ENCODE data around the gene BCAR3.
"Not testable (repeated sequence)": the region's sequence is repeated elsewhere in the genome, so short reads cannot be mapped to it uniquely, and the experiment has no call there.

Gene BCAR3

DNA sequence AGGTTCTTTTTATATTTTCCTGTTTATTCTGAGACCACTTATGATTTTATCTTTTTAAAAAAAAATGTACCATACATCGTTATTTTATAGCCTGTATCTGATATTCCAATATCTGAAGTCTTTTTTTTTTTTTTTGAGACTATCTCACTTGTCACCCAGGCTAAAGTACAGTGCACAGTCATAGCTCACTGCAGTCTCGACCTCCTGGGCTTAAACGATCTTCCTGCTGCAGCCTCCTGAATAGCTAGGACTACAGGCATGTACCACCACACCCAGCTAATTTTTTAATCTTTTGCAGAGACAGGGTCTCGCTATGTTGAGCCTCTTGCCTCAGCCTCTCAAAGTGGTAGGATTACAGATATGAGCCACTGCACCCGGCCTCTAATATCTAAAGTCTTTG lies 25.1 kb downstream of the BCAR3 start:
- no peak for DNase-seq (ENCODE audit: low read depth, low spot score)
- no peak overlapping the region for H3K4me3 ChIP-seq (ENCODE audit: low read length)

DNA sequence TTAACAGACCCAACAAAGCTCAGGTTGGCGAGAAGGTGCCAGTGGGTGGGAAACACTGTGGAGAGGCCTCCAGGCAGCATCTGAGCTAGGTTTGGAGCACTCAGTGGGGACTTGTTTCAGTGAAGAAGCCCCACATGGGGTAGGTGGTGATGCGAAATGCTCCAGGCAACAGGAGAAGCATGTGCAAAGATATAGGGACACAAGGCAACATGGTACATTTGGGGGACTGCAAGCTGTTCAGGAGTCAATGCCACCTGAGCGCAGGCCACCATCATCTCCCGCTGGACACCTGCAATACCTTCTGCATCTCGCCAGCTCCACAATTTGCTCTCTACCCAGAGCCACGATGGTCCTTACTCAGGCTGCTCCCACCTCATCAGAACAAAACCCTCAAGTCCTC lies 28.0 kb downstream of the BCAR3 start:
- no peak overlapping the region for H3K4me3 ChIP-seq (ENCODE audit: low read length)
- no peak for DNase-seq (ENCODE audit: low read depth, low spot score)

DNA sequence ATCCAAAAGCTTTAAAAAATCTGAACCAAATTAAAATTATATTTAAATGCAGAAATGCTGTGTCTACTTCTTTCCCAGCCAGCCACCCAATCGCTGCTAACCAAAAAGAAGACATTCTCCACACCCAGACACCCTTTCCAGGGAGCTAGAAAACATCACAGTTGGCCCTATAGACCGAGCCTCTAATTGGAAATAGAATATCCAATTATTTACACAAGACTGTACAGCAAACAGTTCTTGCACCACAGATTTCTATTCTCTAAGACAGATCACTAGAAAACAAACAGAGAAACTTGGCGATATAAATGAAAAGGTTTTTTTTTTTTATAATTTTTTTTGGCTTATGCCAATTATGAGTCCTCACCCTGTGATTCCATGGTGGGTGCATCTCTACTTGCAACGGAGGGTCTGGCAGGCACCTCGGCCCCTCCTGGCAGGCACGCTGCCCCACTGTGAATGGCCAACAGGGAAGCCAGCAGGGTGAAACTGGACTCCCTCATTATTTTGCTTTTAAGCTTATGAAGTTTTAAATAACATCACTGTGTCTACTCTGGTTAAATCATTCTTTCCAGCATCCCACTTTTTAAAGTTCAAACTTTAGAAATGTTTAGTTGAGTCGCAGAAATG lies 29.2 kb downstream of the BCAR3 start:
- no peak overlapping the region for H3K4me3 ChIP-seq (ENCODE audit: low read length)
- DNase-seq (ENCODE audit: low read depth, low spot score): no peak

DNA sequence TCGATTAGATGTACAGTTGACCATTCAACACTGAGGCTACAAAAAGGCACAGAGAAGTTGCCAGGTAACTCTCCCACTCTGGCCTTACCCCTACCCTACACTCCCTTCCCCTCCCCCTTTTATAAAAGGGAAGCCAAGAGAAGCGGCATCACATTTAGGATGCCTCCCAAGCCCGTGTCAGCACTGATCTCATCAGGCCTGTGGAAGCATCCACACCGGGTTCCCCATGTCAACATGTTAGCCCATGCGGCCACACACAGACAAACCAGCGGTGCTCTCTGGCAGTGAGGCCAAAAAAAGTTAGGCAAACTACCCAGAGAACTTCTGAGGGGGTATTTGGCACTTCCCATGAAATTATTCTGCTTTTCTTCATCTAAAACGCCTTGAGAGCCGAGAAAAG lies 29.9 kb downstream of the BCAR3 start:
- no peak for DNase-seq (ENCODE audit: low read depth, low spot score)
- no peak overlapping the region for H3K4me3 ChIP-seq (ENCODE audit: low read length)

DNA sequence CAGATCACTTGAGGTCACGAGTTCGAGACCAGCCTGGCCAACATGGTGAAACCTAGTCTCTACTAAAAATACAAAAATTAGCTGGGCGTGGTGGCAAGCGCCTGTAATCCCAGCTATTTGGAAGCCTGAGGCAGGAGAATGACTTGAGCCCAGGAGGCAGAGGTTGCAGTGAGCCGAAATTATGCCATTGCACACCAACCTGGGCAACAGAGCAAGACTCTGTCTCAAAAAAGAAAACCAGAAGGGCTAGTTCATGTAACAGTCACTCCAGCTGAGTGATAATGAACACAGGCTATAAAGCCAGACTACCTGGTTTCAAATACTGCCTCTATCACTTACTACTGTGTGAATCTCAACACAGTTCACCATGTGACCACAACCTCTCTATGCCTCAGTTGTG lies 31.5 kb downstream of the BCAR3 start:
- H3K4me3 ChIP-seq (ENCODE audit: low read length); DNase-seq (ENCODE audit: low read depth, low spot score): not testable (repeated sequence)

DNA sequence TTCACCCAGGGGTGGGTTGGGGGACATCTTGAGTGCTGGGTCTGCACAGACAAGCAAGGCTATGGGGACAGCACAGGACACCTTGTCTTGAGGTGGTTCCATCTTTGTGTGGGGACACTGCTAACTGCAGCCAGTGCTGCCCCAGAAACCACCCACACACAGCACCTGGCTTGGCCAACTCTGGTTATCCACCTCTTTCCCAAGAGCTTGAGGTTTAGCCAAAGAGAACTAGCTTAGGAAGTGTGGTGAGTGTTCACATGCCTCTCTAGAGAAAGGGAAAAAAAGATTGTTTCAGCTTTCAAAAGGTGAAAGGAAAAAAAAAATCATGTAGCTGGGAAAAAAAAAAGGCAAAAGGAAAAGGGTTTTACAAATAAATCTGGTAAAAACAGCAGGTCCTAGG lies 32.4 kb downstream of the BCAR3 start:
- DNase-seq (ENCODE audit: low read depth, low spot score): no peak

DNA sequence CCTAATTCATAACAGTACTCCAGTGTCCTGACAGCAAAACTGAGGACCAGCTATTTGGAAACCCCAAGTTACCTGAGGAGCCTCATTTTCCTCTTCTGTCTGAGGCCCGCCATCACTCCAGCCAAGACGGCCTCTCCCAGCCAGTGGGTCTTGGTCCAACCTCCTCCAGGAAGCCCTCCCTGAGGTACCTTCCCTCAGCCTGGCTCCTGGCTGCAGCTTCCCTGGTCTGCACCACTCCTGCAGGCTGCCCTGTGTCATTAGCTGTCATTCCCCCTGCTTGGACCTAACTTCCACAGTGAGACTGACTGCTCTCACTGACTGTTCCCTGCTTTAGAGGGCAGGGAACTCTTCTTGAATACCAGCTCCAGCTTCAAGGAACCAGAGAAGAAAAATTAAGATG lies 33.0 kb downstream of the BCAR3 start:
- DNase-seq (ENCODE audit: low read depth, low spot score): no peak
- no peak overlapping the region for H3K4me3 ChIP-seq (ENCODE audit: low read length)

More for the DNA sequence above, 32.4 kb downstream of the BCAR3 start:
- H3K4me3 ChIP-seq (ENCODE audit: low read length): no peak overlapping the region

DNA sequence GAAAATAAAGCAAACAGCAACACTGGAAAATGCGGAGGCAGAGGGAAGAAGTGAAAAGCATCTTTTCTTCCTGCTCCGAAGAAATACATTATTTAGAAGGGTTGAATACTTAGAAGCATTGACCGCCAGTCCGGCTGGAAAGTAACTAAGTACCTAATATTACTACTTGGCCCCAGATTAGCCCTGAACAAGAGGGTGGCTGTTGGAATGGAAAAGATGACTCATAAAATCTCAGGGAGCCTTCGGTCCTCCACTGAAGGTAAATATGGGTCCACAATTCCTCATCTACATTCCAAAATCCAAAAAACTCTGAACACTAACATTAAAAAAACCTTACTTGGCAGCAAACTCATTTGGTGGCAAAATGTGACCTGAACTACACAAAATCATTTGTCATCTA lies 40.1 kb downstream of the BCAR3 start:
- no peak overlapping the region for H3K4me3 ChIP-seq (ENCODE audit: low read length)
- DNase-seq (ENCODE audit: low read depth, low spot score): no peak

DNA sequence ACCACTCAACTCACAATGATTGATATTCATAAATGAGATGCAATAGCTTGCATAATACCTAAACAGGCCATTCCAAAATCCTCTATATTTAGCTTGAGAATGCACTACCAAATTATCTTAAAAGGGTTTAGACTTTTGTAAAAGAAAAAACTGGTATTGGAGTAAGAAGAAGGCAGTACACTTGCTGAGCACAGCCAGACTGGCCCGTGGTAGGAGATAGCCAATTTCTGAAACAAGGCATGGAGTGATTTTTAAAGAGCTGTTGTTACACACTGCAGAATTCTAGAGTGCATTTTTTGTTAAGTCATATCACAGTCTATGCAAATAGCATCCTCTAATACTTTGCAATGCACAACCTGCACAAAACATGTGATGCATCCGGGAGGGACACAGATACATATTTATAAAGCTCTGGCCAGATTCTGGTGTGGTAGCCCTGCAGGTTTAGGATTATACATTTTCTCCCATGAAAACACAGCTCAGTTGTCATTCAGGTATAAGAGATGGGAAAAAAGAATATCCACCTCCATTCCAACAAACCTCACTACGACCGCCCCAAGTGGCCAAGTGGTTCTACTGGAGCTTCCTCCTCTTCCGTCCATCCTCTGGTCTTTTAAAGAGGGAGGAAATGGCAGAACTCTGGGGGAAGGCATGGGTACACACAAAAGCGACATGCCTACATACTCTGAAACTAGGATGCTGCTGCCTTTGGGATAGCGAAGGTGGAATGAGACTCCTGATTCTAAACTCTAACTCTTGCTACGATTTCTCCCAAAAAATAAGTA lies 40.8 kb downstream of the BCAR3 start:
- no peak overlapping the region for H3K4me3 ChIP-seq (ENCODE audit: low read length)
- DNase-seq (ENCODE audit: low read depth, low spot score): no peak

DNA sequence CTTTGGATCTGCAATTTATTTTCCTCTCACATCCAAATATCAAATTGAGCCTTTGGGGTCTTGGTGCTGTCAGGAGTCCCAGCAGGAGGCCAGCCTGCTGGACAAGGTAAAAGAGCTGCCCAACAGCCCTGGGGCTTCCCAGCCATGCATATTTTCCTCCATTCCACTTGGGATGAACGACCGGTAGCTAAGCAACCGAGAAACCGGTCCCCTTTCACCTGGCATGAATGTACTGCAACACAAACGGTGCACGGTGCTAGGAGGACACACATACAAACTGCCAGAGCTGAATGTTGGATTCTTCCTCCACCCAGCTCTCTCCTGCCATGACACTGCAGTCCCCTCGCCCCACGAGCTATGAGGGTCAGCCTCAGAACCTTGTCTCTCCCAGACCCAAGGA lies 42.7 kb downstream of the BCAR3 start:
- no peak for DNase-seq (ENCODE audit: low read depth, low spot score)

DNA sequence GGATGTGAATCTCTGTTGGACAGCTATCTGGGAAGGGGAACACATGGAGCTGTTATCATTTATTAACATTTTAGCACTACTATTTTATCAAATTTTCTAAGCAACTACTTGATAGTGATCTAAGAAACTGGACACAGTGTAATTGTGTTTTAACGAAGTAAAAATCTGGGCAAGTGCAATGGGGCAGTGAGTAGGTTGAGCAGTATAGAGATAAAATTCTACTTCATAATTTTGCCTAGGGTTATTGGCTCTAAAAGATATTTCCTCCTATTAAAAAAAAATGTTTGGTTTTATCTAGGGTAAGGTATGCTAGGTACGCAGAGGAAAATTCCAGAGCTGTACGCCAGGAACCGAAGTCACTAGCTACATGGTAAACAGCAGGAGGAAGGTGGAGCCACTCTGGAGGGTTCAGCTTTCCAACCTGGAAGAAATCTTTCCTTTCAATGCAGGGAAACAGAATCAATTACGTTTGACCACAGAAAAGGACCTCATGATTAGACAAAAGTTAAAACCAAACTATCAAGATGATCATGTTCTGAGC lies 43.3 kb downstream of the BCAR3 start:
- no peak overlapping the region for H3K4me3 ChIP-seq (ENCODE audit: low read length)
- DNase-seq (ENCODE audit: low read depth, low spot score): no peak

More for the DNA sequence above, 42.7 kb downstream of the BCAR3 start:
- H3K4me3 ChIP-seq (ENCODE audit: low read length): no peak overlapping the region

DNA sequence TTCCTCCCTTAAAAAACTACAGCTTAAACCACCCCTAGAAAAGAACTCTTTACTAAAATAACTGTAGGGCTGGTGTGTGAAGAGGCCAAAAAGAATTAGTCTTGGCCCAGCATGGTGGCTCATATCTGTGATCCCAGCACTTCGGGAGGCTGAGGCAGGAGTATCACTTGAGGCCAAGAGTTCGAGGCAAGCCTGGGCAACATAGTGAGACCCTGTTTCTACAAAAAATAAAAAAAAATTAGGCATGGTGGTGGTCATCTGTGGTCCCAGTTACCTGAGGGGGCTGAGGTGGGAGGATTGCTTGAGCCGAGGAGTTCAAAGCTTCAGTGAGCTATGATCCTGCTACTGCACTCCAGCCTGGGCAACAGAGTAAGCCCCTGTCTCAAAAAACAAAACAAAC lies 44.9 kb downstream of the BCAR3 start:
- DNase-seq (ENCODE audit: low read depth, low spot score): no peak
- no peak overlapping the region for H3K4me3 ChIP-seq (ENCODE audit: low read length)

DNA sequence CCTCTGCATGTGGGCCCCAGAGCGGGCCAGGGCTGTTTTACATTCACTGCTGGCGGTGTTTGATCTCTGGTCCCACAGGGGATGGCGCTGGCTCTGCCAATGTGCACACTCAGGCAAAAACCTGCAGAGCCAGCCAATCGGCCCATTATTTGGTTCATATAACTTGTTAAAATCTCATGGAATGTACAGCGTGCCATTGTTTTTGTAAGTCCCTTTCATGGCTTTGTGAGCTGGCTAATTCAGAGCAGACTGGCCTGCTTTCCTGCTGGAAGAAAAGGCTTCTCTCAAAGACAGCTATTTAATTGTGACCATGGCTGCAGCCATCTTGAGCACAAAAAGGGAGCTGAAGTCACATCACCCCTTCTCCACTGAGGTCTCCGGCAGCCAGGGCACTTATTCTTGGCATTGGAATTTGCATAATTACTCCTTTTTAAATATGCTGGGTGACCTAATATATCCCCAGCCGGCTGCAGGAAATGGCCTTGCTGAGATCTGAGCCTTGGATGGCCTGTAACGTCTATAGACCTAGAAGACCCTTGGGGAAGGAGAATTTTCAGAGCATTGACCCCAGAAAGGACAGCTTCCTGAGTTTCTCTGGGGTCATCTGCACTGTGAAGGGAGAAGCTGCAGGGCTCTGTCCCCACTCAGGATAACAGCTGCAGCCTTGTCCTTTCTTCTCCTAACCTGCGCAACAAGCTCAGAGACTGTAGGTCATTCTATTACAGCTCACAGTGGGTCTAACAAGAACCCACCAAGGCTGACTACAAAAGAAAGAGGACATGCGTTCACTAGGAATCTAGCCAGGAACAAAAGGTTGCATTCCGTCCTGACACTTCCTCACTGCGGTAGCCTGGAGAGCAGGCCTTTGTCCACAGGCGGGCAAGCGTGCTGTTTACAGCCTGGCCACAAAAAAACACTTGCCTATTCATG lies 45.8 kb downstream of the BCAR3 start:
- DNase-seq (ENCODE audit: low read depth, low spot score): no peak
- H3K4me3 ChIP-seq (ENCODE audit: low read length): no peak overlapping the region

DNA sequence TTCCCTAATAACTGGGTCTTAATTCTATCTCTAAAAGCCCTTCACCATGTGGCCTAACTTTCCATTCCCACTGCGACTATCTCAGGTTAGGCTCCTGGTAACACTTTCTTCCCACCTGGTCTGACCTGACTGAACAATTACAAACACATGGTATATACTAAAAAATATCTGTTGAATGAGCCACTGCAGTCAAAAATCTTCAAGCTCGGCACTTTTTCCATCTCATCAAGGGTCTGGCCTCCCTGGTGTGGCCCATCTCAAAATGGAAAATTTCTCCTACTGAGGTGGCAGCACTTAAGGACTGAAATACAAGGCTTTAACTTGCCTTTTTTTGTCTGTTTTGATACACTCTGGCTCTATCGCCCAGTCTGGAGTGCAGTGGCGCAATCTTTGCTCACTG lies 48.3 kb downstream of the BCAR3 start:
- no peak for DNase-seq (ENCODE audit: low read depth, low spot score)
- no peak overlapping the region for H3K4me3 ChIP-seq (ENCODE audit: low read length)

DNA sequence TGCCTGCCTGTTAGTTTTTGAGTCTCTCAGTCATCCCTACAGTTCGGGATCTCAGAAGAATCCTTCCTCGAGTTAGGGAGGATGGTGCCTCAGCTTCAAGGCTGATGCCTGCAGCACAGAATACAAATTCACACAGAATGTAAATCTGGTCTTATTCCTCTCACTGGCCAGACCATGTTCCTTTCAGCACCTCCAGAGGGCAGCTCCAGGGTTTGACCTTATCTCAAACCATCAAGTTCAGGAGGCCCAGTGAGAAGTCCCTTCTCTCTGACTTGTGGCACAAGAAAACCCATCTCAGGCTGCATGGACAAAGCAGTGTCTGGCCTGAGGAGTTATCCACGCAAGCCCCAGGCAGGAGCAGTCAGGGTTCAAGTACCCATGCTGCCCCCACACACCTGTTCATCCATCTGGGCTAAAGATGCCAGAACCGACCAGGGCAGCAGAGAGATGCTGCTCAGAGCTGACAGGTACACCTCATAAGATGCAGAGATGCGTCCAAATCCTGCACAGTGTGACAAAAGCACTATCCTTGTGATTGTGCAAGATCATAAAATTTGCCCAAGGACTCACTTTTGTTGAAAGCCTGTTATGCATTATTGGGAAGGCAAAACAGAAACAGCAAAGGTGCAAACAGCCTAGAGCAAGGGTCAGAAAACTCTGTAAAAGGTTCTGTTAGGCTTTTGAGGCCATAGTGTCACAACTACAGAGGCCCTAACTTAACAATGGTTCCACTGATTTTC lies 49.8 kb downstream of the BCAR3 start:
- H3K4me3 ChIP-seq (ENCODE audit: low read length): no peak overlapping the region
- peak; percentile 24 for DNase-seq (ENCODE audit: low read depth, low spot score)

DNA sequence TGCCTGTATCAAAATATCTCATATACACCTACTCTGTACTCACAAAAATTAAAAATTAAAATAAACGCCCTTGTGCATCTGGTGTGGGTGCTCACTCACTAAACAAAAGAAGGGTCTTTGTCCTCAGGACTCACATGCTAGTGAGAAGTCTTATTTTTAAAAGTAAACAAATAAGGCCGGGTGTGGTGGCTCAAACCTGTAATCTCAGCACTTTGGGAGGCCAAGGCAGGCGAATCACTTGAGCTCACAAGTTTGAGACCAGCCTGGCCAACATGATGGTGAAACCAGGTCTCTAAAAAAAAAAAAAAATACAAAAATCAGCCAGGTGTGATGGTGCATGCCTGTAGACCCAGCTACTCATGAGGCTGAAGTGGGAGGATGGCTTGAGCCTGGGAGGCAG lies 51.5 kb downstream of the BCAR3 start:
- no peak for DNase-seq (ENCODE audit: low read depth, low spot score)
- no peak overlapping the region for H3K4me3 ChIP-seq (ENCODE audit: low read length)

DNA sequence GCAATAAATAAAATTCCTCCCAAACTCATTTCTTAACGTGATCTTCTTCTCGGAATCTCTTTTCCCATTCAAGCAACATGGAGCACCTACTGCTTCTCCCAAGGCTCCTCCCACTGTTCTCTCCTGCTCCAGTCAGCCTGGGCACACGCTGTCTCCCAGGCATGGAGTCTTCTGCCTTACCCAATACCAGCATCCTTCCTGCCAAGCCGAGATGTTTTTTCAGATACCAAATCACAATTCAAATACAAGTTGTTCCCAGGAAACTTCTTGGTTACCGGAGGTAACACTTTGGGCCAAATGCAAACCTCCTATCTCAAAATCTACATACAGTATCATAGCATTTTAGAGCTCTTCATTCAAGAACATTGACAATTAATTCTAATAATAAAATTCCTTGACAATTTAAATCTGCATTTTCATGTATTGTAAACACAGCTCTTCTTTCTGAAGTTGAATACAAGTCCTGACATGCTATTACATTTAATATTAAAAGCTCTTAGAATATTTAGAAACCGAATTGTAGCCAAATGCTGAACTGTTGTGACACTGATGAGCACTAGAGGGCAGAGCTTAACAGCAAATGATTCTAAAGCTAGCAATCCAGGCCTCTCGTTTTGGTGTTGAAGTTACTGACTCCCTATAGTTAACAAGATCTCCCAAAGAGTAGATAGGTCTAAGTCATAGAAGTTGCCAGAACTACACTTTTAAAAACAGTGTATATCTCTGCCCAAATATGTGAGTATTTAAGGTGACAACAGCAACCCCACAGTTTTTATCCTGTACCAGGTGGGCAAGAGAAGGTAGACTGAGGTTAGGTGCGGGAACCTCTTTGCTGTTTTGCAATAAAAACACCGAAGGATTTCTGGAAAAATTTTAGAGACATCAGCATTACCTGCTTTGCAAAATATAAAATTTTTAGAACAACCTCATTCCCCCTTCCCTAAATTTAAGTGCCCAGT lies 52.3 kb downstream of the BCAR3 start:
- DNase-seq (ENCODE audit: low read depth, low spot score): peak; percentile 80
- no peak overlapping the region for H3K4me3 ChIP-seq (ENCODE audit: low read length)

DNA sequence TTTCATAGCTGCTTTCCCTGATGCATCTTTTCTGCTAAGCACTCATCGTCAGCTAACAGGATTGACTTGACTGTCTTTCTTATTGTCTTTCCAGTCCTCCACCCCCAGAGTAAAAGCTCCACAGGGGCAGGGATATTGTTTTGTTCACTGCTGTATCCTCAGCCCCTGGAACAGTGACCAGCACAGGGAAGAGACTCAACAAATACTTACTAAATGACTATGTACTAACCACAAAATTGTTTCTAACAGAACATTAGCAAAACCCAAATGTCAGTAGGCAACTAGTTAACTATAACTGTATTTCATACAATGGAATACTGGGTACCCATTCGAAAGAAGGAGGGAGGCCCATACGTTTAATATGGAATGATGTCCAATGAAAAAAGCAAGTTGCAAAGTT lies 53.0 kb downstream of the BCAR3 start:
- H3K4me3 ChIP-seq (ENCODE audit: low read length): no peak overlapping the region
- DNase-seq (ENCODE audit: low read depth, low spot score): no peak
